RWPE1 (cell line): ENCODE data around the gene EYS.
"Not testable (repeated sequence)": the region's sequence is repeated elsewhere in the genome, so short reads cannot be mapped to it uniquely, and the experiment has no call there.

Source experiments
- CTCF ChIA-PET: fragments of 350-600 bp; sonication (Branson Sonifier 250); formaldehyde crosslinking; extraction: SDS; loops from one replicate; lab custom pipeline; 2021; lab: Yijun Ruan, JAX
- POLR2A ChIA-PET: fragments of 400-600 bp; formaldehyde crosslinking; extraction: SDS; loops from one replicate; lab custom pipeline; 2020; ENCODE audit warnings: antibody characterized with exemption; ENCODE audit not compliant: low non-redundant PET; lab: Yijun Ruan, JAX
- DNase-seq: peaks from one replicate; pipeline ENCODE4 v3.0.0; 2012; ENCODE audit warnings: low spot score
- H3K27ac ChIP-seq: fragments of 450-650 bp; 2 replicates; pipeline ENCODE4 v1.5.1; 2017
- CTCF ChIP-seq: fragments of 450-650 bp; conservative IDR thresholded peaks from 2 replicates; pipeline ENCODE4 v1.5.1; 2017; ENCODE audit warnings: low read depth, mild to moderate bottlenecking

Gene EYS

GRCh38 chr6:65642776-65643175, 64.2 kb downstream of the EYS start:
- H3K27ac ChIP-seq: no peak overlapping the region
- CTCF ChIA-PET: no interaction called here
- DNase-seq: no peak
- TF ChIP-seq CTCF: no peak
- POLR2A ChIA-PET: no interaction called here

GRCh38 chr6:65638047-65638831, 68.8 kb downstream of the EYS start:
- POLR2A ChIA-PET: no interaction called here
- DNase-seq: no peak
- H3K27ac ChIP-seq: no peak overlapping the region
- no peak for TF ChIP-seq CTCF
- CTCF ChIA-PET: interaction anchor here (0.5 to 0.6 kb wide), 2 partner anchors 77 to 558 kb away, joined by 3 read pairs; no protein-coding TSS in a partner anchor

- POLR2A ChIA-PET: no interaction called here
- DNase-seq: no peak
- TF ChIP-seq CTCF: no peak
- CTCF ChIA-PET: interaction anchor here (0.5 kb wide), 1 partner anchor 78 kb away, joined by 3 read pairs; no protein-coding TSS in a partner anchor
- H3K27ac ChIP-seq: no peak overlapping the region
Observed at GRCh38 chr6:65637289-65638046, 69.6 kb downstream of the EYS start.

GRCh38 chr6:65633501-65633900, 73.5 kb downstream of the EYS start:
- no peak for TF ChIP-seq CTCF
- ChIA-PET POLR2A (no interaction called here), CTCF (interaction anchor here (0.8 to 0.9 kb wide), 2 partner anchors 21 to 151 kb away, joined by 3 to 8 read pairs; no protein-coding TSS in a partner anchor)
- DNase-seq: no peak
- H3K27ac ChIP-seq: no peak overlapping the region

GRCh38 chr6:65631711-65632110, 75.3 kb downstream of the EYS start:
- POLR2A ChIA-PET: no interaction called here
- H3K27ac ChIP-seq: no peak overlapping the region
- CTCF ChIA-PET: no interaction called here
- DNase-seq: no peak
- TF ChIP-seq CTCF: no peak

- POLR2A ChIA-PET, DNase-seq, CTCF ChIA-PET, H3K27ac ChIP-seq: not testable (repeated sequence)
Observed at GRCh38 chr6:65627434-65627999, 79.5 kb downstream of the EYS start.
